ENCODE data around the gene SLC22A3.
"Not testable (repeated sequence)": the region's sequence is repeated elsewhere in the genome, so short reads cannot be mapped to it uniquely, and the experiment has no call there.

SLC22A3 gene

GRCh38 chr6:160365117-160365516, 16.9 kb downstream of the SLC22A3 start:
- TF ChIP-seq, protein P1, sequence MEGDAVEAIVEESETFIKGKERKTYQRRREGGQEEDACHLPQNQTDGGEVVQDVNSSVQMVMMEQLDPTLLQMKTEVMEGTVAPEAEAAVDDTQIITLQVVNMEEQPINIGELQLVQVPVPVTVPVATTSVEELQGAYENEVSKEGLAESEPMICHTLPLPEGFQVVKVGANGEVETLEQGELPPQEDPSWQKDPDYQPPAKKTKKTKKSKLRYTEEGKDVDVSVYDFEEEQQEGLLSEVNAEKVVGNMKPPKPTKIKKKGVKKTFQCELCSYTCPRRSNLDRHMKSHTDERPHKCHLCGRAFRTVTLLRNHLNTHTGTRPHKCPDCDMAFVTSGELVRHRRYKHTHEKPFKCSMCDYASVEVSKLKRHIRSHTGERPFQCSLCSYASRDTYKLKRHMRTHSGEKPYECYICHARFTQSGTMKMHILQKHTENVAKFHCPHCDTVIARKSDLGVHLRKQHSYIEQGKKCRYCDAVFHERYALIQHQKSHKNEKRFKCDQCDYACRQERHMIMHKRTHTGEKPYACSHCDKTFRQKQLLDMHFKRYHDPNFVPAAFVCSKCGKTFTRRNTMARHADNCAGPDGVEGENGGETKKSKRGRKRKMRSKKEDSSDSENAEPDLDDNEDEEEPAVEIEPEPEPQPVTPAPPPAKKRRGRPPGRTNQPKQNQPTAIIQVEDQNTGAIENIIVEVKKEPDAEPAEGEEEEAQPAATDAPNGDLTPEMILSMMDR (conservative IDR thresholded peaks at IDR 0.05; ENCODE audit: control insufficient read depth, insufficient read depth, low read depth, low read length): no peak
- H3K4me3 ChIP-seq (ENCODE audit: control insufficient read depth, low read depth, low read length): no peak overlapping the region
- no peak for DNase-seq (ENCODE audit: low read depth)

DNA sequence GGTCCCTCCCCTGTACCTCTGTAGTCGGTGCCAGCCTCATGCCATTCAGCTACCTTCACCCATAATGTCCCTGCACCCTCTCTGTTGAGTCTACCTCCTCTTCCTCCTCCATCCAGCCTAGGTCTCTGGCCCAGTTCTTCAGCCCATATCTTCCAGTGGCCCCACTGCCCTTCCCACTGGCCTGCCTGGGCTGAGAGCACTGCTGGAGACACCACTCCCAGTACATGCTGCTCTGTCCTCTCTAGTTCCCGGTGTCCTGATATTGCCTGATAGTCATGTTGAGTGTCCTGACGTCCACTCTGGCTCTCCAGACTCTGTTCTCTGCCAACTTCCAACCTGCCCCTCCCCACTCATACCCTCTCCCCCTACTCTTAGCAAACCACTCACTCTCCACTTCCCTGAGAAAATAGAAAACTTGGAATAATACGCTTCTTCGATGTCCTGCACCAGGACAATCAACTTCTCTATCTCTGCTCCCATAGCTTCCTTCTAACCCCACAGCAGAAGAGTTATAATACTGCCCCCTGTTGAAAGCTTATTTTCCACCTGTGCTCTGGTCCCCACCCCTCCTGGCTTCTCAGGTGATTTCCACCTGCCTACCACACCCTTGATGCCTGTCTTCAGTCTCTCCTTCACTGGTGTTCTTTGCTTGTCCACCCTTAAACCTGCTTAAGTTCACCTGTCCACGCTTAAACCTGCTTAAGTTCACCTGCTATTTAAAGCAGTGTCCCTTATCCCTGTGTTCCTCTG, 19.8 kb downstream of the SLC22A3 start:
- TF ChIP-seq, protein P1 (conservative IDR thresholded peaks at IDR 0.05; ENCODE audit: control insufficient read depth, insufficient read depth, low read depth, low read length): no peak
- no peak overlapping the region for H3K4me3 ChIP-seq (ENCODE audit: control insufficient read depth, low read depth, low read length)
- no peak for DNase-seq (ENCODE audit: low read depth)

GRCh38 chr6:160368670-160369069, 20.5 kb downstream of the SLC22A3 start:
- TF ChIP-seq, protein P1 (conservative IDR thresholded peaks at IDR 0.05; ENCODE audit: control insufficient read depth, insufficient read depth, low read depth, low read length): no peak
- H3K4me3 ChIP-seq (ENCODE audit: control insufficient read depth, low read depth, low read length): no peak overlapping the region
- no peak for DNase-seq (ENCODE audit: low read depth)

- DNase-seq (ENCODE audit: low read depth); H3K4me3 ChIP-seq (ENCODE audit: control insufficient read depth, low read depth, low read length): not testable (repeated sequence)
Observed at GRCh38 chr6:160373601-160374000, 25.4 kb downstream of the SLC22A3 start.

DNA sequence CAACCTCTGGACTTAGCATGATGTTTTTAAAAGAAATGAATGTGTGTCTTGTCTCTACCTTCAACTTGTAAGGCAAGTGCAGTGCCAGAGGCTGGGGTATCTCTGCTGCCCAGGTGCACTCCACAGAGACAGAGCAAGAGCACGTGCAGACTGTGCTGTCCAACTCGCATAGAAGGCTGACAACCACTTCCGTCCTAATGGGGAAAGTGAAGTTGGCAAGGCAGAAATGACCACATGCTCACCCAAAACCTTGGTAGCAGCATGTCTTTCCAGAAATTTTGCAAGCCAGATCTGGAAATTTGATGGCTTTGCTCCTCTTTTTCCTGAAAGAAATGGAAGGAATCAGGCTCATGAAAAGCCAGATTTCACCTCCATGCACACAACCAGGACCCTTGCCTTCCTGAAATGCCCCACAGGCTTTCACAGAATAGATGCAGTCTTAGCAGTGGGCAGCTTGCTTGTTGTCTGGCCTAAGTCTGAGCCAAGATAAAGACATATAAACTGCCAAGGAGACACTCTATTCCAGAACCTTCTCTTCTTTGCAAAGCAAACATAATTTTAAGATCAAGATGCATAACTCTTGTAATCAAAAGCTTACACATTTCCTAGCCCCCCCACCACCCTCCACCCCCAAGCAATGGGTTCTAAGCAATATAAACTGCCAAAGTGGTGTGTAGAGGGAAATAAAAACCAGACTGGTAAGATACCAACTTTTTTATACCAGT, 26.8 kb downstream of the SLC22A3 start:
- DNase-seq (ENCODE audit: low read depth): no peak
- no peak overlapping the region for H3K4me3 ChIP-seq (ENCODE audit: control insufficient read depth, low read depth, low read length)
- TF ChIP-seq, protein P1 (conservative IDR thresholded peaks at IDR 0.05; ENCODE audit: control insufficient read depth, insufficient read depth, low read depth, low read length): no peak

GRCh38 chr6:160375561-160375949, 27.4 kb downstream of the SLC22A3 start:
- no peak for DNase-seq (ENCODE audit: low read depth)
- no peak overlapping the region for H3K4me3 ChIP-seq (ENCODE audit: control insufficient read depth, low read depth, low read length)
- TF ChIP-seq, protein P1 (conservative IDR thresholded peaks at IDR 0.05; ENCODE audit: control insufficient read depth, insufficient read depth, low read depth, low read length): no peak

DNA sequence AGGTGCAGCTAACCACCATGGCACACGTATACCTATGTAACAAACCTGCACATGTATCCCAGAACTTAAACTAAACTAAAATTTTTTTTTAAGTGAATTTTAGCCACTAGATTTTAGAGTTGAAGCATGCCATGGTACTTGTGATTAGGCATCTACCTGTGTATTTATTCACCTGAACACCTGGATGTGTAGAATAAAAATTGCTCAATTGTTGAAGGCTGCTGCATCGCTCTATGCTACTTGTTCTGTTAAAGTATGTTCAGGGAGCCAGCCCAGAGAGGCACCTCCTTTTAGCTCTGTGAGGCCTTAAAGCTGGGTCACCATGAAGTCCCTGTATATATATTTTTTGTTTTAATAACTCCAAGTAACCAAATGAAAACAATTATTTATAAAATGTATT, 28.3 kb downstream of the SLC22A3 start:
- DNase-seq (ENCODE audit: low read depth): no peak
- TF ChIP-seq, protein P1 (conservative IDR thresholded peaks at IDR 0.05; ENCODE audit: control insufficient read depth, insufficient read depth, low read depth, low read length): no peak
- no peak overlapping the region for H3K4me3 ChIP-seq (ENCODE audit: control insufficient read depth, low read depth, low read length)
